HG02763 (cell line): Measurements from ENCODE around the gene CLEC16A.
A peak's percentile ranks its signal among the peaks of the same experiment; 100 is the strongest.

Experiments used
- ATAC-seq: cut with Tn5 transposase; IDR thresholded peaks from one replicate; pipeline ENCODE4 v1.9.1; 2021; ENCODE audit warnings: mild to moderate bottlenecking, moderate library complexity; ENCODE audit not compliant: unreplicated experiment

CLEC16A gene

DNA sequence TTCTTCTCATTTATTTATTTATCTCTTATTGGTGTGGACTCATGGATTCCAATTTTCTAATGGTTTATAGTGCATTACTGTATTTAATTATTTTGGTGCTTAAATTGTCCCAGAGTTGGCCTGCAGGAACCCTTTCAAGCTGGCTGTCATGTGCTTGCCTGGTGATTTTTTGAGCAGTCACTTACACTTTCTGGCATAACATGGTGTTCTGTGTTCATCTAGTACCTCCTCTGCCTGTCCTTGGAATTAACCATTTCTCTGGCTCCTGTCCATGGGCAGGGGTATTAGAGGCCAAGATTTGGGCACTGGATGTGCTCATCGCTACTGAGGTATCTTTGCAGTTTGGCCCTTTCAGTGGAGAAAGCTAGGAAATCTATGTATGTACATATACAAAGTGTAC lies 67.0 kb downstream of the CLEC16A start:
- no peak for ATAC-seq

DNA sequence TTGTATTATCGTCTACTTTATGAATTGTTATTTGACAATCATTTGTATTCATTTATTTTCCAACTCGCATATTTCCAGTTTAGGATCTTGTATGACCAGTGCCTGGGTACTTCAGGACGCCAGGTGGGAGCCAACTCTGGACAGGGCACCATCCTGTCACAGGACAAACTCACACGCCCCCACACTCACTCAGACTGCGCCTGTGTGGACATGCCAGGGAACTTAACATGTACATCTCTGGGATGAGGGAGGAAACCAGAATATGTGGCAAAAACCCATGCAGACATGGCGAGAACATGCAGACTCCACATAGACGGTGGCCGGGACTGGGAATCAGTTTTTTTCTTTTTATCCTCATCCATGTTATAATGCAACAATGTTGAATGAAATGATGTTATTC lies 68.5 kb downstream of the CLEC16A start:
- ATAC-seq, result no peak

DNA sequence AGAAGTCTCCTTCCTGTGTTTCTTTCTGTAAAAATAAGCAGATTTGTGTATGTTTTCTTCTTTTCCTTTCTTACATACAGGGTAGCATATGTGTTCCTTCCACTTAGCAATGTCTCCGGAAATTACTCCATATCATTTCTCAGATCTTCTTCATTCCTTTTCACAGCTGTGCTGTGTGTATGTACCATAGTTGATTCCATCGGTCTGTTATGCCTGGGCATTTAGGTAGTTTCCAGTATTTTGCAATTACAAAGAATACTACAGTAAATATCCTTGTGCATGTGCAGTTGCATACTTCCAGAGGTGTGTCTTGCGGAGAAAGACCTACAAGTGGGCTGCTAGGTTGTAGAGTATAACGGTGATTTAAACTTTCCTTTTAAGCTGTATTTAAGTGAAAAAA lies 69.8 kb downstream of the CLEC16A start:
- no peak for ATAC-seq

DNA sequence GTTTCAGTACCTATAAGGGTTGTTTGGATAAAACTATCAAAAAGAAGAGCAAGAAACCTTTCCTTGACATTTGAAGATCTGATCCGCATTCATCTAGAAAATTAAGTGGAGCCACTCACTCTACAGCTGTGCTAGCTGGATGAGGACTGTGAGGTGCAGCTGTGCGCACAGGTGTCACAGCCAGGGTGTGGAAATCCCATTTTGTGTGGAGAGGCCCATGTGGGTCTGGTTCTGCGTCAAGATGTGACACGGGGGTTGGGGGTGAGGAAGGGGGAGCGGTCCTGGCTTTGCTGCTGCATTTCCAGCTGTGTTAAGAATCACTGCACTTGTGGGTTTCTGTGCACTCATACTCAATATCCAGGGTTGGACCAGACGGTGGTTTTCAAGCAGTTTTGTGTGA lies 70.7 kb downstream of the CLEC16A start:
- ATAC-seq, result no peak

DNA sequence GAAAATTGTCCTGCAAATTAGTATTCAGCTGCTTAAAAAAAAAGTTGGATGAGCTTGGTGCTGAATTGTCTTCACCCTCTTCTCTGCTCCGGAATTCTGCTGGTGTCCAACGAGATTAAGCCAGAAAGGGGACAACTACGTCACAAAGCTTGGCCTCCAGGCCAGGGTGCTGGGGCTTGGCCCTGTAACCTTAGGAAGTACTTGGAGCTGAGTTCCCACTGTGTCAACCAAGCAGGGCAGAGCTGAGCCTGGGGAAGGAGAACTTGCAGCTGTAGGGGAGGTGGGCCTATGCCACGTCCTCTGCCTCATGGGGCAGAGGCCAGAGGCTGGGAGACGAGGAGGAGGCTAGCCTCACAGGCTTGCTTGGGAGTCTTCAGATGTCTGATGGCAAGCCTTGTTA lies 71.2 kb downstream of the CLEC16A start:
- ATAC-seq, result no peak

DNA sequence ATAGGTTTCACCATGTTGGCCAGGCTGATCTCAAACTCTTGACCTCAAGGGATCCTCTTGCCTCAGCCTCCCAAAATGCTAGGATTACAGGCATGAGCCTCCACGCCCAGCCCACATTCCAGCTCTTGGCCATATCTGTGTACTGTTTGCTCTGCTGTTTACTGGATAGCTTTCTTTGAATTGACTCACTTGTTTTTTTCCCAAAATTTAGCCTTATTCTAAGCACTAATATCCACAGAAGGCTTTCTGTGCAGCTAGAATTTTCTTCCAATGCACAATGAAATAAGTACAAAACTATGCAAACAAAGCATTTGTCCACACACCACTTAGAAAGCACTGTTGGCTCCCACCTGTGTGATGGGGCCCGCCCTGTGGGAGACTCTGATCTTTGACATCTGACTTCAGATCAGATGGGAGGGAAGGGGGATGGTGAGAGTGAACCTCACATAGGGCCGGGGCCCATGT lies 72.2 kb downstream of the CLEC16A start:
- no peak for ATAC-seq

DNA sequence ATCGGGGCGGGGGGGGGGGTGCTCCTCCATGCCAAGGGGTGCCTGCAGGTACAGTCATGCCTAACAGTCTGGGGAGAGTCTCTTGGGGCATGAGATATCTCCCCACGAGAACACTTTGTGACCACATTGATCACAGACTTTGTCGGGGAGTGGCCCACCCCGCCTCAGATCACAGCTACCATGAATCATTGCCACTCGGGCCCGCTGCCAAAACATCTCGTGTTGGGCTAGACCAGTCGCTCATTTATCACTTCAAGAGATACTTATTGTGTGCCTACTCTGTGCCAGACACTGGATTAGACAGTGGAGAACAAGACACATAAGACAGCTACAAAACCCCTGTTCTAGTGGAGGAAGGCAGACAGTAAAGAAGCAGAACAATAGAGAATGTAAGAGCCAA lies 72.6 kb downstream of the CLEC16A start:
- ATAC-seq, result no peak

DNA sequence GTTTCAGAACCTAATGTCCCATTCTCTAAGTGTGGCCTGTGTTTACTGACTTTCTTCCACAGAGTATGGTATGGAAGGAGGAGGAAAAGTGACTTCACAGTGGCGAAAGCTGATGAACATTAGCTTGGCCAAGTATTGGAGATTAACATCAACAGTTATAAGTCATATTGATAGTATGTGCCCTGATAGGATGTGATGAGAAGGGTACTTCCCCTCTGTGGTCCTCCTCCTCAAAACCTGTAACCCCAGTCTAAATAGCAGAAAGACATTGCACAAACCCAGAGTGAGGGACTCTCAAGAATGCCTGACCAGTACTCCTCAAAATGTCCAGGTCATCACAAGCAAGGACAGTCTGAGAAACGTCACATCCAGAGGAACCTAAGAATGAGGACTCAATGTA lies 73.1 kb downstream of the CLEC16A start:
- ATAC-seq, result no peak

DNA sequence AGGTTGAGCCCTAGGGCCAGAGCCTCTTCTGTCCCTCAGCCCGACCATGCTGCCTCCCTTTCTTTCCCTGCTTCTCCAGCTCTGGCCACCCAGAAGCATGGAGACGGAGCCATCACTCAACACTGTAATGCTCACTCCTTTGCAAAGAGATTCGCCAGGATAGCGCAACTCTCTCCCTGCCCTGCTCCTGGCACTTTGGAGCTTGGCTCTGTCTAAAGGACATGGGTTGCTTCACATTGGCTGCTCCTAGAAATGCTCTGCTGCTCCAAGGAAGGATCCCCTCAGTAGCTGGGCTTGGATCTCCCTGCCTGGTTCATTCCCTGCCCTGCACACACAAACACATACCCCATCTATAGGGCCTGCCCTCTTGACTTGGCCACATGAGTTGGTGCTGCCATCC lies 76.0 kb downstream of the CLEC16A start:
- ATAC-seq, result no peak

DNA sequence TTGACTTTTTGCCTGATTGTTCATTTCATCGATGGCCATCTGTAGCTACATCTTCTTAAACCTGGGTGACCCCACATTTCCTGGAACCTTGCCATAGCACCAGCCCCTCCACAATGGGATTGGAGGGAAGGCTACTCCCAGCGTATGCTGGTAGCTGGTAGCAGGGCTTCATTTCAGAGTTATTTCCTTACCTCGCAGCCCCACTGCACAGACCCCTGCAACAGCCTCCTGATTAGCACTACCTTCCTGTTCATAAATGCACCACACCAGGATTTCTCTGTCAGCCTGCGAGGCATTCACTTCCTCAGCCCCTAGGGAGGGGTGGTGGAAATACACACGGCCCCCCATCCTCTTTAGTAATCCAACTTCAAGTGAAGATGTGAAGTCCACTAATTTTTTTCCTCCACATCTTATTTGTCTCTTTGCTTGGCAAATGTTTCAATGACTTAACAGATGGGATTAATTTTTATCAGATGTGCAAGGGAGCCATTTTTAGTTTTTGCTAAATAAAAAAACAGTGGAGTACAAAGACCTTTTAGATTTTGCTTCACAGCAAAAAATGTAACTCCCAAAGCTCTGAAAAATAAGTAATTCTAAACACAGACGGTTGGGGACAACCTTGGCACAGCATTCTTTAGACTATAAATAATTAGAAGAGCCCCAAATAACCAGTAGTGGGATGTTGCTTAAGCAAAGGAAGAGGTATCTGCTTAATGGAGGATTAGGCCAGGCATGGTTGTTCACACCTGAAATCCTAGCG lies 76.6 kb downstream of the CLEC16A start:
- no peak for ATAC-seq

DNA sequence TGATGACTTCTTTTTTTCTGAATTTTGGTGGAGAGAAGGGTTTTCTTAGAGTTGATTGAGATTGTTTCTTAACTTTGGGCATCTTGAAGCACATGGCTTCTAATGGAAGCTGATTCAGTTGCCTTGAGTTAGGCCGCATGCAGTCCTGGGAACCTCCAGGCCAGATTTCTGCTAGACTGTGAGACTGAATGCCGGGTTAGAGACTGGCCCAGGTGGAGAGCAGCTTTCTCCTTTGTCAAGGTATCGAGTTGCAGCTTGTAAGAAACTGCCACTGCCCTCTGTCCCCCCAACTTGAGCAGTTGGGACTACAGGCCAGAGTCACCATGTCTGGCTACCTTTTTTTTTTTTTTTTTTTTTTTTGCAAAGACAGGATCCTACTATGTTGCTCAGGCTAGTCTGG lies 77.6 kb downstream of the CLEC16A start:
- ATAC-seq, result no peak

DNA sequence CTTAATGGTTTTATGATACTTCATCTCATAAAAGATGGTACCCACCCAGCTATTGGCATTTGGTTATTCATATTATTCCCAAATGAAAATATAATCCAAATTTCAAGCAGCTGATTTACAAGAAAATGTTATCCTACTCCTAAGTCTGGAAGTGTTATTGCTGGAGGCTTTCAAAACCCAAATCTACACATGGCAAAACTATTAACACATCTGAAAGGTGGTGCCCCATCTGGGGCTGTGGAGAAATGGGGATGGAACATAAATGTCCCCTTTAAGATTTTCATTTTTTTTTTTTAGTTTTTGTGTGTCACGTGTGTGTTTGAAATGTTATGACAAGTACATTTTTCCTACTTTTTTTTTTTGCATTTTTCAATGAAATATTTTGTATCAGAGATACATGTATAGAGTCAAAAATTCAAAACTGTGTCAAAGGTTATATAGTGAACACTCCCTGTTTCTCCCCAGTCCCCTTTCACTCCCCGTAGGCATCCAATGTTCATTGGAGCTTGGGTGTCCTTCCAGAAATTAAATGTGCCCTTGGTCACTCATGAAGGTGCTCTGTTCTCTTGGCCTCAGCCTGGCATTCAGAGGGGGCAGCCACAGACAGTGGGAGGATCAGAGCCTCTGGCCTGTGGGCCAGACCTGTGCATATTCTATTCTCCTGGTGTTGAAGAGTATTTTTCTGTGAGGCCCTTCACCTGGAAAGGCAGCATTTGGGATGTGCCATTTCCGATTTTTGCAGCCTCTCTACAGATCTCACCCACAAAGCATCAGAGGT lies 79.1 kb downstream of the CLEC16A start:
- no peak for ATAC-seq

DNA sequence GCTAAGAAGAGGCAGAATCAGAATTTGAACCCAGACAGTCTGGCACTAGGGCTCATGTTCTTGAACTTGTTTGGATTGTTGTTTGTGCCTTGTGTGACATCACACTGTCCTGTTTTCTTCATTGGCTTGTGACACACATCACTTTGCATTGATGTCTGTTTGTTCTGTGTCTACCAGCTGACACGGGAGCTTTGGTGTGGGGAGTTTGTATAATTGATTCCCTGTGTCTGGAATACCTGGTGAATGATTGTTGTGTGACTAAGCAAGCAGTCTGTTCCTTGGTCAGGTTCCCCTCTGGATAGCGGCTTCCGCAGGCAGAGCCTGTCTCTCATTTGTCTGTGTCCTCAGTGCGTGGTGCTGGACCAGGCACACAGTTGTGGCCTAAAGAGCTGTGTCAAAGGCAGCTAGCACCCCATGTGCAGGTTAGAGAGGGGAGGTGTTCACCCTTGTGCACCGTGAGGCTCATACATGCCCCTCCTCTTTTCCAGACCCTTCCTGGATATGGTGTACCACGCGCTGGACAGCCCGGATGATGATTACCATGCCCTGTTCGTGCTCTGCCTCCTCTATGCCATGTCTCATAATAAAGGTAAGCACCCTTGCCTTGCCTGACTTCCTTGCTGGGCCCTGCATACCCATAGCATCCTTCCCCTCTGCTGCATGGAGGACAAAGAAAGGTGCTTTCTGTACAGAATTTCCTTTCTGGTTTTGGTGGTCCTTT lies 80.1 kb downstream of the CLEC16A start:
- peak; percentile 31 for ATAC-seq

DNA sequence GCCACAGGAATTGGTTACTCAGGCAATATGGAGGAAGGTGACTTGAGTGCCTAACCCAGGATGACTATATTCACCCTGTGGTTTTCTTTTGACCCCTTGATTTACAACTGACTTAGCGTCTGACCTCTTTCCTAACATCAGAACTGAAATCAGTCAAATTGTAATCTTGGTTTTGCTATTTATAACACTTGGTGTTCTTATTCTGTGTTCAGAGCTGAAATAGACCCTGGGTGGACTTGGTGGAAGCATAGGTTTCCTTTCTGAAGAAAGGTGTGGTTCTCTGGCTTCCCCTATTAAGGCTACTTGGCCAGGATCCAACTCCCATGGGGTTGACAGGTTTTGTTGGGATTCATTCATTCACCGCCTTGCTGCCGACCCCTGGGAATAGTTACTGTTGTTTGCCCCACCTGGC lies 80.8 kb downstream of the CLEC16A start:
- ATAC-seq, result peak; percentile 57

DNA sequence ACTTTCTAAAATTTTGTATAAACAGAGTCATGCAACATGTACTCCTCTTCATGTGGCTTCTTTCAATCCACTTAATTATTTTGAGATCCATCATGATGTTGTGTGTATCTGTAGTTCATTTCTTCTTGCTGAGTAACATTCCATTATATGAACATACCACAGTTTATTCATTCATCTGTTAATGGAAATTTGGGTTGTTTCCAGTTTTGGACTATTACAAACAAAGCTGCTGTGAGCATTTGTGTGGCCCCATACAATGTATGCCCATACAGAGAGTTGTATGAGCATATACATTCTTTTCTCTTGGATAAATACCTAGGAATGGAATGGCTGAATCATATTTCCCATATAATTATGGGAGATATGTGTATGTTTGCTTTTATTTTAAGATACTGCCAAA lies 85.6 kb downstream of the CLEC16A start:
- no peak for ATAC-seq

DNA sequence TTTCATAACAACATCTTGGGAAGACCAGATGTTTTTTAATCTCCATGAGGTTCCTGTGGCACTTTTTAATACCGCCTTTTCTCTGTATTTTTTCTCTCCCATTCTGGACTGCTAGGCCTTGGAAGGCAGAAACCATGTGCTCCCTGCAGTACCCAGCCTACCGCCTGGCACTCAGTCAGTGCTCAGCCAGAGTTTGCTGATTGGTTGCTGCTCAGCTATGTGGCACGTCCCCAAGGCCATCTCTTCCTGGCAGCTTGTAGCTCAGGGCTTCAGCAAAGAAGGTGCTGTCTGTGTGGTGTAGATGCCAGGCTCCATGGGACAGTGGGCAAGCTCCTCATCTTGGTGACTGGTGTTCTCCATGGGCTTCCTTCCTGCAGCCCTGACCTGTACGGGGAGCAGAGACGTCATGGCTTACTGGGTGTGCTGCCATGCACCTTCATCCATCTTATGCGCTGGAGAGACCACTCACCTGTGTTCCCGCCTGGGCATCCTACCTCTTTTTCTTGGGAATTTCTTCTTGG lies 86.7 kb downstream of the CLEC16A start:
- ATAC-seq, result no peak

DNA sequence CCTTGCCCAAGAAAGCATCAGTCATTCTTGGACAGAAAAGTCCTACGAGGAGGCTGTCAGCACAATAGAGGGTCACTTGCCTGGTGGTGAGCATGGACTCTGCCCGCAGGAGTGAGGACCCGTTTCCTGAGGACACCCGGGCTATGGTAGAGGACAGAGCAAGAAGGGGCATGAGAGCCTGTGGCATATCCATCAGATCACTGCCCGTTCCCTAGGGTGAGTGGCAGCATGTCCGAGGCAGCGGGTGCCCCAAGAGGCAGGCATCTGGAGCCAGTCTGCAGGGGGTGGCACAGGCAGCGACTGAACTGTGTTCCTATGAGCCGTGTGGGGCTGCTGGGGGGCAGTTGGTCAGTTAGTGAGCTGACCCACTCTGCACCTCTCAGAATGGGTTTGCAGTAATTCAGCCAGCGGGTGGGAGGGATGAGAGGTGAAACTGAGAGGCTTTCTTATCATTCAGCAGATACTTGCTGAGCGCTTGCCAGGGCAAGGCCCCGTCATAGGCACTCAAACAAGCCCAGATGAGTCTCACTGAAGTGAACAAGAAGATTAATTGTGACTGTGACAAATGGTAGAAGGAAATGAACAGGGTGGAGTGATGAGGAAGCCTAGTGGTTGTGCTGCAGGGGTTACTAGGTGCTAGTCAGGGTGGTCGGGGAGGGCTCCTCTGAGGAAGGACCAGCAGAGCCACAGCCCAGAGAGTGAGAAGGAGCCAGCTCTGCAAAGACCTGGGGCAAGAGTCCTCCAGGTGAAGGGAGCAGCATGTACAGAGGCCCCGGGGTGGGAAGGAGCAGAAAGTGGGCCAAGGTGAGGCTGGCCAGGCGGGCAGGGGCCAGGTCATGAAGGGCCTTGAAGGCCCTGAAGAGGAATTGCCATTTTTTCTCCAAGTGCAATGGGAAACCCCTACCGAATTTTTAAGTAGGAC lies 87.9 kb downstream of the CLEC16A start:
- no peak for ATAC-seq

DNA sequence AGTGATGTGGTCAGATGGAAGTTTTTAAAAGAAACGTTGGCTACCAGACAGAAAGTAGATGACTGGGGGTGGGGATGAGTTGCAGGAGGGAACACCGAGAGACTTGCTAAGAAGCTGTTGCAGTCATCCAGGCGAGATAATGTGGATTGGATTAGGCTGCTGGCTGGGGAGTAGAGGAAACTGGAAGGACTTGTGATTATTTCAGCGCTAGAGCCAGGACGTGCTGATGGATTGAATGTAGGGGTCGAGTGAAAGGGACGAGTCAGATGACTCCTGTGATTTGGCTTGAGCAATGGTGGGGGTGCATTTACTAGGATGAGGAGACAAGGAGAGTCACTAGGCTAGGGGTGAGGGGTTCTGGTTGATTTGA lies 88.5 kb downstream of the CLEC16A start:
- ATAC-seq, result no peak

DNA sequence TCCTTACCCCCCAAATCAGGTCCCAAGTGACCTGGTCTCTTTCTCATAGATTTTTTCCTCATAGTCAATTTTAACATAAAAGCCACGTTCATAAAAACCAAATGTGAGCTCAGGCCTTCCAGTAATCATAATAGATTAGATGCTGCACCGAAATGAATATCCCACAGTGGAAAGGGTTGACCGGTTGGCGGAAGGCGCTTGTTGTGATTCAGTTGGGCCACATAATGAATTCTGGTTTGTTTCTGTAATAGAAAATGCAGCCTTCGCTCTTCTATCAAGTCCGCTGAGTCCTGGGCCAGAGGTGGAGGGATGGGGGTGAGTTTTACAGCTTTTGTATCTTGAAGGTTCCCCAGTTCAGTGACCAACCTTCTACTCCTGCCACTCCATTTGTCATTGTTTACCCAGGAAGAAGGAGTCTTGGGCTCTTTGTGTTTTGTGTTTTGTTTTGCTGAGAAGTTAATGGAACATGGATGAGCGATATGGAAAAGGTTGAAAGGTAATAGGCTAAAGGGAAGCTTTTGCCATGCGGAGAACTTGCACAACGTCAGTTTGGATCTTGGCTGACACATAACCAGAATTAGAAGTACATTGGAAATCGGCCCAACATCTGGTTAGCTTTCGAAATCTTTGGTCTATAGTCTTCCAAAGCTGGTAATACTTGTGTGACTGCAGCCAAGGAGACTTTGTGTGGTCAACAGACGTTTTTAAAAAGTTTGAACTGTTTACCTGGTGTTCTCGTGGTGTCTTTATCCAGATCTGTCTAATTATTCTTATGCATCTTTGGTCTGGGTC lies 89.5 kb downstream of the CLEC16A start:
- no peak for ATAC-seq

DNA sequence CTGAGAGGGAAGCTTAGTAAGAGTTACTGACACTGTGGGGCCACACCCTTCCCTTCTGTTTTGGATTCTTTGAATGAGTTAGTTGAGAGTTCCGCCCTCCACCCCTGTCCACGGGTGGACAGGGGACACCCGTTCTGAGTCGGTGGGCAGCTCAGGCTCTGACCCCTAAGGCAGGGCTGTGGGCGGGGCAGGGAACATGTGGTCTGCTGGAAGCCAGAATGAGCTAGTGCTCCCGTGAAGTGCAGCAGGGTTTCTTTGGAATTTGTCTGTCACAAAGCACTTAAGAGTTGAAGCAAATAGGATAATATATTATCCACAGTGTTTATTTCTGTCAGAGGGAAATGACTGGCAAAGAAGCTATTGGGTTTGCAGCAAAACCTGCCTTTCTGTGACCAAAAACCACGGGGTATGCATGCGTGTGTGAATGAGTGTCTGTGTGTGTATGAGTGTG lies 90.1 kb downstream of the CLEC16A start:
- no peak for ATAC-seq
